HepG2 (cell line): ENCODE results near the gene PRKG1. TPM values are rescaled to one million over a fixed set of nuclear protein-coding genes. Genes with fewer than 3 reads are reported as not detected.

ENCODE experiments used
- ATAC-seq: fragments of 200-7000 bp; cut with Tn5 transposase; 3 replicates; pipeline ENCODE4 v1.9.1; 2020; ENCODE audit warnings: mild to moderate bottlenecking, moderate library complexity
- BruUV-seq: library from RNA; stranded (reverse); fragments of 400-500 nt; replicated peaks from 2 replicates; lab custom pipeline; 2021; lab: Mats Ljungman, UMichigan
- CTCF ChIA-PET: fragments of 300-600 bp; formaldehyde crosslinking; extraction: SDS; loops from one replicate; lab custom pipeline; 2021; ENCODE audit warnings: low total read pairs, inconsistent platforms, low intra/inter-chr PET ratio; lab: Yijun Ruan, JAX
- POLR2A ChIA-PET: fragments of 350-600 bp; sonication (Branson Sonifier 250); formaldehyde crosslinking; loops from one replicate; lab custom pipeline; 2020; ENCODE audit warnings: antibody characterized with exemption, inconsistent platforms; lab: Yijun Ruan, JAX
- DNase-seq: peaks from one replicate; pipeline ENCODE4 v3.0.0-alpha.2; 2015; ENCODE audit warnings: low spot score
- FAIRE-seq: peaks from 3 replicates; lab custom pipeline; 2011; peaks lifted over from hg19 to GRCh38; lab: Jason Lieb, UNC
- H2AFZ ChIP-seq: one replicate; pipeline ENCODE4 v1.6.1; 2011; ENCODE audit warnings: low read length, inconsistent platforms
- H3K27ac ChIP-seq: fragments of 300-600 bp; 3 replicates; pipeline ENCODE4 v1.8.0; 2011; ENCODE audit warnings: mixed run types, mild to moderate bottlenecking, mixed read lengths, low read length, inconsistent platforms; ENCODE audit not compliant: insufficient read depth; ENCODE audit errors: extremely low read length
- H3K27me3 ChIP-seq, 2 experiments: fragments of 200-600 bp in 1 of 2; 2 replicates in 1 of 2; 3 replicates in 1 of 2; pipeline versions ENCODE4 v1.6.0 to v1.8.0; 2011; ENCODE audit warnings: low read length in 2 of 2, mild to moderate bottlenecking in 2 of 2, moderate library complexity in 2 of 2, inconsistent platforms in 1 of 2; ENCODE audit not compliant: insufficient read depth in 2 of 2, control insufficient read depth in 1 of 2
- H3K36me3 ChIP-seq, 2 experiments: fragments of 200-600 bp in 1 of 2; replicated peaks in 1 of 2; 2 replicates in 1 of 2; 3 replicates in 1 of 2; pipeline versions ENCODE4 v1.5.1 to v1.8.0; 2011; ENCODE audit warnings: low read length in 2 of 2, inconsistent platforms in 1 of 2; ENCODE audit not compliant: insufficient read depth in 2 of 2, control insufficient read depth in 1 of 2
- H3K4me1 ChIP-seq: 2 replicates; pipeline ENCODE4 v1.5.1; 2012; ENCODE audit warnings: low read length, inconsistent platforms; ENCODE audit not compliant: insufficient read depth
- H3K4me2 ChIP-seq: 2 replicates; pipeline ENCODE4 v1.6.0; 2011; ENCODE audit warnings: low read depth, low read length, inconsistent platforms
- H3K4me3 ChIP-seq, 3 experiments: fragments of 200-600 bp in 1 of 3; sonication (generic), shearing (Covaris generic) in 1 of 3; replicated peaks in 1 of 3; 2 replicates each; pipeline ENCODE4 v1.5.1; 2011 to 2016; ENCODE audit warnings: low read length in 3 of 3, inconsistent platforms in 2 of 3, low read depth in 2 of 3, mild to moderate bottlenecking in 2 of 3, control low read depth in 1 of 3, mixed read lengths in 1 of 3; ENCODE audit not compliant: insufficient read depth in 1 of 3
- H3K79me2 ChIP-seq: one replicate; pipeline ENCODE4 v1.6.1; 2011; ENCODE audit warnings: low read length, inconsistent platforms; ENCODE audit not compliant: insufficient read depth
- H3K9ac ChIP-seq: 2 replicates; pipeline ENCODE4 v1.6.0; 2011; ENCODE audit warnings: mild to moderate bottlenecking, low read depth, low read length, inconsistent platforms; ENCODE audit not compliant: insufficient read depth
- H3K9me3 ChIP-seq: 2 replicates; pipeline ENCODE4 v1.5.1; 2012; ENCODE audit warnings: mild to moderate bottlenecking, low read length
- H4K20me1 ChIP-seq: 2 replicates; pipeline ENCODE4 v1.6.0; 2011; ENCODE audit warnings: inconsistent platforms, mild to moderate bottlenecking, low read length, moderate library complexity; ENCODE audit not compliant: insufficient read depth
- ARID3A ChIP-seq: IDR thresholded peaks from 2 replicates; pipeline ENCODE4 v1.6.1; 2012; ENCODE audit warnings: low read depth, low read length, improper control_type of control experiment
- BRD4 ChIP-seq: sonication (generic); formaldehyde crosslinking; IDR thresholded peaks from 2 replicates; pipeline ENCODE4 v1.4.0; 2020; ENCODE audit warnings: missing genetic modification reagents
- GABPB1 ChIP-seq: IDR thresholded peaks from 2 replicates; pipeline ENCODE4 v1.6.1; 2016; ENCODE audit warnings: mild to moderate bottlenecking, missing genetic modification reagents, moderate library complexity, missing compliant biosample characterization
- HOXA3 ChIP-seq: sonication (generic); formaldehyde crosslinking; IDR thresholded peaks from 2 replicates; pipeline ENCODE4 v1.5.0; 2020; ENCODE audit warnings: missing genetic modification reagents
- IKZF5 ChIP-seq: IDR thresholded peaks from 2 replicates; pipeline ENCODE4 v1.6.1; 2018; ENCODE audit warnings: missing genetic modification reagents, mild to moderate bottlenecking, missing compliant biosample characterization
- JARID2 ChIP-seq: sonication (generic); formaldehyde crosslinking; IDR thresholded peaks from 2 replicates; pipeline ENCODE4 v1.8.1; 2023; ENCODE audit warnings: missing genetic modification reagents, inconsistent platforms; ENCODE audit not compliant: insufficient replicate concordance
- MTF2 ChIP-seq: sonication (generic); formaldehyde crosslinking; IDR thresholded peaks from 2 replicates; pipeline ENCODE4 v1.5.0; 2020; ENCODE audit warnings: missing genetic modification reagents, borderline replicate concordance
- NFATC3 ChIP-seq: sonication (generic); formaldehyde crosslinking; IDR thresholded peaks from 2 replicates; pipeline ENCODE4 v1.5.1; 2020; ENCODE audit warnings: mild to moderate bottlenecking, missing genetic modification reagents
- NFIC ChIP-seq: IDR thresholded peaks from 2 replicates; pipeline ENCODE4 v1.6.1; 2012; ENCODE audit warnings: mild to moderate bottlenecking, low read length, inconsistent platforms
- NPAS2 ChIP-seq: sonication (generic); formaldehyde crosslinking; IDR thresholded peaks from 2 replicates; pipeline ENCODE4 v1.8.0; 2022; ENCODE audit warnings: mild to moderate bottlenecking, missing genetic modification reagents, borderline replicate concordance
- SIX4 ChIP-seq: sonication (generic); formaldehyde crosslinking; IDR thresholded peaks from 2 replicates; pipeline ENCODE4 v1.4.0; 2020; ENCODE audit warnings: missing genetic modification reagents
- SP140L ChIP-seq: sonication (generic); formaldehyde crosslinking; IDR thresholded peaks from 2 replicates; pipeline ENCODE4 v1.4.0; 2020; ENCODE audit warnings: missing genetic modification reagents, borderline replicate concordance
- ZBTB39 ChIP-seq: sonication (generic); formaldehyde crosslinking; IDR thresholded peaks from 2 replicates; pipeline ENCODE4 v1.5.0; 2020; ENCODE audit warnings: missing genetic modification reagents
- ZMYM4 ChIP-seq: sonication (generic); formaldehyde crosslinking; IDR thresholded peaks from 2 replicates; pipeline ENCODE4 v1.8.1; 2023; ENCODE audit warnings: mild to moderate bottlenecking, missing genetic modification reagents
- ZNF33B ChIP-seq: sonication (generic); formaldehyde crosslinking; IDR thresholded peaks from 2 replicates; pipeline ENCODE4 v1.5.1; 2020; ENCODE audit warnings: mild to moderate bottlenecking, missing genetic modification reagents
- ZNF510 ChIP-seq: sonication (generic); formaldehyde crosslinking; IDR thresholded peaks from 2 replicates; pipeline ENCODE4 v1.4.0; 2020; ENCODE audit warnings: low read depth, mild to moderate bottlenecking, missing genetic modification reagents
- ZNF598 ChIP-seq: sonication (generic); formaldehyde crosslinking; IDR thresholded peaks from 2 replicates; pipeline ENCODE4 v1.5.1; 2020; ENCODE audit warnings: mild to moderate bottlenecking, missing genetic modification reagents, borderline replicate concordance
- ZNF7 ChIP-seq: IDR thresholded peaks from 2 replicates; pipeline ENCODE4 v1.6.1; 2016; ENCODE audit warnings: missing biosample characterization, missing genetic modification reagents
- ZSCAN9 ChIP-seq: IDR thresholded peaks from 2 replicates; pipeline ENCODE4 v1.6.1; 2016; ENCODE audit warnings: borderline replicate concordance
- WGBS: methylation state at CpG from one replicate; pipeline ENCODE4 v1.1.6; 2017; ENCODE audit warnings: low lambda C conversion rate; 5-methylcytosine and 5-hydroxymethylcytosine counted together
- in situ Hi-C: cut with HindIII; loops from 2 replicates; pipeline ENCODE4 v1.10.0; 2017; ENCODE audit warnings: low pct_unique_long_range_greater_than_20kb; ENCODE audit not compliant: extremely low pct_ligation_motif_present
- intact Hi-C: fragments of 100-400 bp; cut with micrococcal nuclease; formaldehyde crosslinking; loops from one replicate; pipeline ENCODE4 v1.10.0; 2022; ENCODE audit not compliant: unreplicated experiment
- polyA plus RNA-seq, 8 experiments: library from polyadenylated mRNA; depleted of rRNA in 3 of 8; stranded (reverse) in 7 of 8; unstranded in 1 of 8; fragments of >200 nt; fragmentation: Illumina TruSeq in 4 of 8; extraction: Trizol in 4 of 8; gene quantifications; 2 replicates each; pipeline versions ENCODE4 v1.2.1 to v1.2.3, GENCODE V29; 2011 to 2016; ENCODE audit warnings: low read depth in 4 of 8, missing spikeins in 1 of 8, mixed read lengths in 1 of 8; ENCODE audit not compliant: insufficient read depth in 1 of 8
- total RNA-seq, 5 experiments: library from RNA; depleted of rRNA; stranded (reverse); fragments of >200 nt; fragmentation: Illumina TruSeq; extraction: Trizol; gene quantifications; 2 replicates each; pipeline ENCODE4 v1.2.3, GENCODE V29; 2016; ENCODE audit warnings: low read depth in 1 of 5

The PRKG1 gene
- total and polyA plus RNA-seq, 2 of the 13 experiments (the other 11 are each of a cell fraction or from before 2014, with no cell fraction given), result 0.01 TPM; not detected in 1

- H3K79me2 ChIP-seq, result no peaks in the 10 kb centered on the region
- H3K36me3 ChIP-seq, result no peaks in the 10 kb centered on the region
- BruUV-seq, result no TSS peak
- ChIA-PET POLR2A (interaction anchor here (1.3 to 1.9 kb wide), 2 partner anchors 179 to 258 kb away, joined by 5 to 18 read pairs; no protein-coding TSS in a partner anchor), CTCF (interaction anchor here (1.0 to 4.1 kb wide), 4 partner anchors 93 to 258 kb away, joined by 3 to 121 read pairs (median 24); no protein-coding TSS in a partner anchor)
- 2% methylated on average over 39 of the region's 40 CpGs for WGBS
- peak overlapping the region; percentile 48 for H3K9ac ChIP-seq
- peaks cover 31% of the 10 kb centered on the region for H3K4me1 ChIP-seq
- peak; percentile 47 for FAIRE-seq
- H3K9me3 ChIP-seq, result no peaks in the 10 kb centered on the region
- H3K27me3 ChIP-seq, result peaks cover 0 to 6% of the 10 kb centered on the region in 2 experiments; a peak in 2 of 5 replicates
- no peaks in the 10 kb centered on the region for H4K20me1 ChIP-seq
- DNase-seq, result peak; percentile 72
- peak overlapping the region; percentile 50 for H3K27ac ChIP-seq
- H2AFZ ChIP-seq, result peak overlapping the region; percentile 68
- H3K4me3 ChIP-seq, result peak overlapping the region; percentile 56 to 70 (median 59)
- in situ Hi-C loops, result no loop called here
- intact Hi-C loops, result loop anchor here (1.0 to 2.0 kb wide), 6 partner anchors 93 to 472 kb away; no protein-coding TSS in a partner anchor
- ATAC-seq, result peak; percentile 93
- H3K4me2 ChIP-seq, result peak overlapping the region; percentile 83
- 0 out of 2 replicates have a peak, but pooled peaks have one; percentile 32 for TF ChIP-seq BRD4 (CRISPR knock-in tag)
- TF ChIP-seq JARID2, result no peak
- peak; percentile 59; the same call in 1 of the 2 replicates for TF ChIP-seq ZNF33B (CRISPR knock-in tag)
- no peak for TF ChIP-seq ZNF510 (CRISPR knock-in tag)
- peak; percentile 55; the same call in 1 of the 2 replicates for TF ChIP-seq GABPB1 (CRISPR knock-in tag)
- 0 out of 2 replicates have a peak, but pooled peaks have one; percentile 43 for TF ChIP-seq NFIC
- TF ChIP-seq ZNF7 (CRISPR knock-in tag), result no peak
- 0 out of 2 replicates have a peak, but pooled peaks have one; percentile 32 for TF ChIP-seq SIX4 (CRISPR knock-in tag)
- peak; percentile 81; the same call in 1 of the 2 replicates for TF ChIP-seq MTF2 (CRISPR knock-in tag)
- TF ChIP-seq ZSCAN9, result no peak; the same call in 1 of the 2 replicates
- 0 out of 2 replicates have a peak, but pooled peaks have one; percentile 28 for TF ChIP-seq ZBTB39 (CRISPR knock-in tag)
- TF ChIP-seq ARID3A, result peak; percentile 33; the same call in 1 of the 2 replicates
- peak; percentile 76 for TF ChIP-seq HOXA3 (CRISPR knock-in tag)
- TF ChIP-seq NPAS2, result no peak
- TF ChIP-seq ZNF598 (CRISPR knock-in tag), result peak; percentile 78; the same call in 1 of the 2 replicates
- peak; percentile 67 for TF ChIP-seq ZMYM4 (CRISPR knock-in tag)
- 0 out of 2 replicates have a peak, but pooled peaks have one; percentile 64 for TF ChIP-seq NFATC3 (CRISPR knock-in tag)
- peak; percentile 59; the same call in 1 of the 2 replicates for TF ChIP-seq SP140L (CRISPR knock-in tag)
- peak; percentile 56; the same call in 1 of the 2 replicates for TF ChIP-seq IKZF5 (CRISPR knock-in tag)
These were observed 1234.2 kb downstream of the PRKG1 start for GRCh38 chr10:52308251-52309031.
